GM19395 (cell line): Measurements from ENCODE around the gene IGHMBP2.

Experiments used
- ATAC-seq: cut with Tn5 transposase; IDR thresholded peaks from one replicate; pipeline ENCODE4 v1.9.1; 2021; ENCODE audit warnings: mild to moderate bottlenecking, moderate library complexity; ENCODE audit not compliant: unreplicated experiment

The IGHMBP2 gene

GRCh38 chr11:68978626-68978930 lies 74.9 kb downstream of the IGHMBP2 start:
- ATAC-seq, result no peak

- ATAC-seq, result no peak
These were observed 75.4 kb downstream of the IGHMBP2 start for GRCh38 chr11:68978931-68979594.

- no peak for ATAC-seq
These were observed 76.5 kb downstream of the IGHMBP2 start for GRCh38 chr11:68979931-68980775.

GRCh38 chr11:68980776-68981065 lies 77.0 kb downstream of the IGHMBP2 start, which contains the start of gene MRGPRD:
Gene MRGPRD (minus strand): TSS chr11:68980986. CDS start chr11:68980986, 0 bp downstream.
- ATAC-seq, result no peak

- no peak for ATAC-seq
These were observed 78.4 kb downstream of the IGHMBP2 start for GRCh38 chr11:68982134-68982533.

GRCh38 chr11:68983801-68984200 lies 80.1 kb downstream of the IGHMBP2 start:
- no peak for ATAC-seq

- no peak for ATAC-seq
These were observed 83.5 kb downstream of the IGHMBP2 start for GRCh38 chr11:68987211-68987610.

GRCh38 chr11:68988491-68988890 lies 84.8 kb downstream of the IGHMBP2 start:
- no peak for ATAC-seq
